NCI-H524 (cell line): Measurements from ENCODE around the gene CACNB3.
A peak's percentile ranks its signal among the peaks of the same experiment; 100 is the strongest.

ENCODE experiments used
- DNase-seq, 2 experiments: peaks; one replicate each; lab custom pipeline; 2025; lab: John Stamatoyannopoulos, UW

Gene CACNB3

GRCh38 chr12:48788854-48789775 is 29.2 kb upstream of the CACNB3 start, which contains the start of gene ADCY6:
ADCY6 (minus strand) TSS chr12:48789089; CDS start chr12:48783434, 5,655 bp downstream.
- DNase-seq: peak; percentile 29 to 64

- DNase-seq: no peak
Measured at GRCh38 chr12:48789858-48790326, 28.4 kb upstream of the CACNB3 start.

- no peak for DNase-seq
Measured at GRCh38 chr12:48793696-48794095, 24.6 kb upstream of the CACNB3 start.

- no peak for DNase-seq
Measured at GRCh38 chr12:48794870-48795269, 23.4 kb upstream of the CACNB3 start.

GRCh38 chr12:48795550-48796455 is 22.5 kb upstream of the CACNB3 start:
- peak; percentile 29 to 73 for DNase-seq

- DNase-seq: no peak
Measured at GRCh38 chr12:48796976-48797375, 21.3 kb upstream of the CACNB3 start.

GRCh38 chr12:48800457-48800856 is 17.8 kb upstream of the CACNB3 start:
- no peak for DNase-seq

- DNase-seq: no peak
Measured at GRCh38 chr12:48800971-48801370, 17.3 kb upstream of the CACNB3 start.

- no peak for DNase-seq
Measured at GRCh38 chr12:48803675-48804074, 14.6 kb upstream of the CACNB3 start.

GRCh38 chr12:48807981-48808380 is 10.3 kb upstream of the CACNB3 start:
- no peak for DNase-seq

GRCh38 chr12:48810903-48811431 is 7.3 kb upstream of the CACNB3 start:
- no peak for DNase-seq

- no peak for DNase-seq
Measured at GRCh38 chr12:48811437-48812090, 6.7 kb upstream of the CACNB3 start.

- no peak for DNase-seq
Measured at GRCh38 chr12:48812389-48812788, 5.9 kb upstream of the CACNB3 start.

- no peak for DNase-seq
Measured at GRCh38 chr12:48813465-48814261, 4.6 kb upstream of the CACNB3 start.

GRCh38 chr12:48814262-48815125 is 3.8 kb upstream of the CACNB3 start:
- peak in 1 of 2 experiments; percentile 61 for DNase-seq

- DNase-seq: peak; percentile 44 to 57
Measured at GRCh38 chr12:48815126-48816110, 2.9 kb upstream of the CACNB3 start.

GRCh38 chr12:48816143-48816854 is 2.0 kb upstream of the CACNB3 start:
- no peak for DNase-seq
